Endothelial cell of umbilical vein (primary cell): ENCODE data around the gene ZNF618. TPM values are rescaled to one million over a fixed set of nuclear protein-coding genes. Genes with fewer than 3 reads are reported as not detected.

ENCODE experiments used
- BruUV-seq: library from RNA; stranded (reverse); fragments of 400-500 nt; replicated peaks from 2 replicates; lab custom pipeline; 2021; lab: Mats Ljungman, UMichigan
- CTCF ChIA-PET: fragments of 300-600, 350-600 bp; sonication (Branson Sonifier 250); formaldehyde crosslinking; loops from one replicate; lab custom pipeline; 2021; ENCODE audit warnings: antibody characterized with exemption, inconsistent platforms; lab: Charles Lee
- POLR2A ChIA-PET: fragments of 300-600, 350-600 bp; sonication (Branson Sonifier 250); formaldehyde crosslinking; loops from one replicate; lab custom pipeline; 2021; ENCODE audit warnings: antibody characterized with exemption, inconsistent platforms; lab: Charles Lee
- DNase-seq: peaks from one replicate; pipeline ENCODE4 v3.0.0-alpha.2; 2011; ENCODE audit warnings: low read depth, low spot score
- FAIRE-seq: peaks from 2 replicates; lab custom pipeline; 2011; peaks lifted over from hg19 to GRCh38; lab: Jason Lieb, UNC
- H2AFZ ChIP-seq: 2 replicates; pipeline ENCODE4 v1.6.0; 2012; ENCODE audit warnings: low read depth, low read length, control low read depth, inconsistent platforms
- H3K27ac ChIP-seq: 2 replicates; pipeline ENCODE4 v1.5.1; 2011; ENCODE audit warnings: low read depth, mild to moderate bottlenecking, control low read depth, low read length, moderate library complexity; ENCODE audit not compliant: insufficient read depth
- H3K27me3 ChIP-seq, 2 experiments: 2 replicates each; pipeline versions ENCODE4 v1.6.0 to v1.6.1; 2011; ENCODE audit warnings: low read length in 2 of 2, mixed read lengths in 1 of 2; ENCODE audit not compliant: control insufficient read depth in 2 of 2, insufficient read depth in 2 of 2
- H3K36me3 ChIP-seq, 2 experiments: 2 replicates in 1 of 2; 3 replicates in 1 of 2; pipeline ENCODE4 v1.5.1; 2011; ENCODE audit warnings: low read length in 2 of 2, mild to moderate bottlenecking in 1 of 2, moderate library complexity in 1 of 2; ENCODE audit not compliant: control insufficient read depth in 2 of 2, insufficient read depth in 2 of 2; ENCODE audit errors: extremely low read depth in 1 of 2
- H3K4me1 ChIP-seq: 3 replicates; pipeline ENCODE4 v1.5.1; 2011; ENCODE audit warnings: mild to moderate bottlenecking, low read length; ENCODE audit not compliant: control insufficient read depth, insufficient read depth; ENCODE audit errors: extremely low read depth
- H3K4me2 ChIP-seq: 2 replicates; pipeline ENCODE4 v1.6.1; 2011; ENCODE audit warnings: low read length, control low read depth, mixed read lengths; ENCODE audit not compliant: insufficient read depth
- H3K4me3 ChIP-seq, 3 experiments: fragments of 200-600 bp in 1 of 3; sonication (generic), shearing (Covaris generic) in 1 of 3; replicated peaks in 1 of 3; 2 replicates each; pipeline ENCODE4 v1.5.1; 2011 to 2016; ENCODE audit warnings: control low read depth in 3 of 3, low read length in 3 of 3, mild to moderate bottlenecking in 2 of 3, inconsistent platforms in 1 of 3, low read depth in 1 of 3, moderate library complexity in 1 of 3; ENCODE audit not compliant: insufficient read depth in 1 of 3
- H3K79me2 ChIP-seq: 2 replicates; pipeline ENCODE4 v1.6.0; 2012; ENCODE audit warnings: low read length, inconsistent platforms; ENCODE audit not compliant: control insufficient read depth, insufficient read depth
- H3K9ac ChIP-seq: replicated peaks from 2 replicates; pipeline ENCODE3; 2011; ENCODE audit warnings: low read length, control low read depth; ENCODE audit not compliant: insufficient read depth; ENCODE audit errors: extremely low read depth
- H3K9me1 ChIP-seq: replicated peaks from 3 replicates; pipeline ENCODE4 v1.6.0; 2011; ENCODE audit warnings: mild to moderate bottlenecking, low read length; ENCODE audit not compliant: control insufficient read depth, insufficient read depth; ENCODE audit errors: extremely low read depth
- H3K9me3 ChIP-seq: replicated peaks from 2 replicates; pipeline ENCODE4 v1.5.1; 2012; ENCODE audit warnings: low read length, inconsistent platforms; ENCODE audit not compliant: control insufficient read depth, insufficient read depth
- H4K20me1 ChIP-seq: replicated peaks from 2 replicates; pipeline ENCODE3; 2011; ENCODE audit warnings: mild to moderate bottlenecking, low read length; ENCODE audit not compliant: control insufficient read depth, insufficient read depth; ENCODE audit errors: extremely low read depth
- CTCF ChIP-seq, 2 donors: IDR thresholded peaks; 1 replicate in 1 of 2; 2 replicates in 1 of 2; pipeline ENCODE4 v1.5.1; 2011; ENCODE audit warnings: low read length in 2 of 2, mild to moderate bottlenecking in 2 of 2, moderate library complexity in 2 of 2, control low read depth in 1 of 2, inconsistent platforms in 1 of 2, low read depth in 1 of 2; ENCODE audit not compliant: insufficient read depth in 1 of 2; ENCODE audit errors: extremely low read depth in 1 of 2
- EZH2 ChIP-seq: IDR thresholded peaks from 2 replicates; pipeline ENCODE4 v1.6.1; 2012; ENCODE audit warnings: borderline replicate concordance, low read depth, mild to moderate bottlenecking, moderate library complexity, low read length, inconsistent platforms; ENCODE audit not compliant: severe bottlenecking
- FOS ChIP-seq: IDR thresholded peaks from 2 replicates; pipeline ENCODE4 v1.6.1; 2011; ENCODE audit warnings: mild to moderate bottlenecking, low read length, moderate library complexity, borderline replicate concordance; ENCODE audit not compliant: insufficient read depth
- GATA2 ChIP-seq: IDR thresholded peaks from 2 replicates; pipeline ENCODE4 v1.7.0; 2011; ENCODE audit warnings: low read depth, mild to moderate bottlenecking, moderate library complexity, mixed read lengths, low read length; ENCODE audit not compliant: insufficient read length, insufficient read depth
- JUN ChIP-seq: IDR thresholded peaks from 2 replicates; pipeline ENCODE4 v1.6.1; 2011; ENCODE audit warnings: borderline replicate concordance, low read depth; ENCODE audit not compliant: insufficient read length, insufficient read depth
- MYC ChIP-seq: IDR thresholded peaks from one replicate; pipeline ENCODE4 v1.6.1; 2011; ENCODE audit warnings: mild to moderate bottlenecking, low read depth, low read length
- POLR2A ChIP-seq: IDR thresholded peaks from 2 replicates; pipeline ENCODE4 v1.6.1; 2012; ENCODE audit warnings: low read depth, mild to moderate bottlenecking, control low read depth, low read length
- POLR2AphosphoS5 ChIP-seq: IDR thresholded peaks from 2 replicates; pipeline ENCODE4 v1.6.1; 2012; ENCODE audit warnings: low read depth, mild to moderate bottlenecking, control low read depth, low read length, moderate library complexity; ENCODE audit not compliant: insufficient read depth
- dilution Hi-C: fragments of 300-500 bp; cut with MboI; formaldehyde crosslinking; loops from one replicate; pipeline ENCODE4 v1.15.0; 2019; ENCODE audit warnings: low sequenced_read_pairs; ENCODE audit not compliant: extremely low pct_ligation_motif_present
- intact Hi-C: fragments of 100-400 bp; cut with micrococcal nuclease; formaldehyde crosslinking; loops from one replicate; pipeline ENCODE4 v1.10.0; 2022
- polyA plus RNA-seq, 4 experiments: library from polyadenylated mRNA; depleted of rRNA in 3 of 4; stranded (reverse) in 3 of 4; unstranded in 1 of 4; fragments of >200 nt; gene quantifications; 2 replicates each; pipeline versions ENCODE4 v1.2.1 to v1.2.3, GENCODE V29; 2011 to 2012; ENCODE audit warnings: missing spikeins in 1 of 4
- total RNA-seq: library from RNA; stranded (reverse); gene quantifications from 2 replicates; pipeline ENCODE4 v1.2.3, GENCODE V29; 2021
- TF ChIP-seq, protein P1 (sequence below): IDR thresholded peaks from 2 replicates; pipeline ENCODE4 v1.6.1; 2011; ENCODE audit not compliant: insufficient read depth, insufficient read length

Gene ZNF618
- total and polyA plus RNA-seq, 2 donors (not counting 3 experiments of a cell fraction or from before 2014, with no cell fraction given), result 22.6 to 80.3 TPM

- TF ChIP-seq GATA2 (no peak), JUN (no peak), EZH2 (no peak), CTCF (IDR thresholded peaks at IDR 0.05; ENCODE audit: extremely low read depth in 1 of 2, insufficient read depth in 1 of 2, low read depth in 1 of 2, low read length in 2 of 2) (no peak), MYC (no peak), POLR2A (no peak), POLR2AphosphoS5 (no peak), FOS (no peak)
- TF ChIP-seq, protein P1, sequence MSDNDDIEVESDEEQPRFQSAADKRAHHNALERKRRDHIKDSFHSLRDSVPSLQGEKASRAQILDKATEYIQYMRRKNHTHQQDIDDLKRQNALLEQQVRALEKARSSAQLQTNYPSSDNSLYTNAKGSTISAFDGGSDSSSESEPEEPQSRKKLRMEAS, result no peak
- Histone ChIP-seq H3K27me3 (peaks cover 4 to 26% of the 10 kb centered on the region in 2 experiments), H3K36me3 (no peaks in the 10 kb centered on the region), H3K9me3 (no peaks in the 10 kb centered on the region), H3K4me3 (no peak overlapping the region), H3K9me1 (no peaks in the 10 kb centered on the region), H2AFZ (no peak overlapping the region), H3K27ac (no peak overlapping the region), H3K4me1 (no peaks in the 10 kb centered on the region), H3K4me2 (no peak overlapping the region), H3K9ac (no peak overlapping the region), H3K79me2 (no peaks in the 10 kb centered on the region), H4K20me1 (no peaks in the 10 kb centered on the region)
- FAIRE-seq (no peak), DNase-seq (no peak)
- intact Hi-C loops (no loop called here), dilution Hi-C loops (no loop called here)
- no TSS peak for BruUV-seq
- POLR2A ChIA-PET, result no interaction called here
- CTCF ChIA-PET, result interaction anchor here (1.9 kb wide), 1 partner anchor 14 kb away, joined by 8 read pairs; no protein-coding TSS in a partner anchor
Observed at GRCh38 chr9:113863345-113863744, 12.8 kb upstream of the ZNF618 start.
